GM12878 (cell line): ENCODE results near the gene MICALL1. TPM values are rescaled to one million over a fixed set of nuclear protein-coding genes. Genes with fewer than 3 reads are reported as not detected.

Experiments
- ATAC-seq: fragments of 200-7000 bp; cut with Tn5 transposase; 3 replicates; pipeline ENCODE4 v1.9.1; 2020; ENCODE audit warnings: mild to moderate bottlenecking, moderate library complexity
- BruUV-seq: library from RNA; stranded (reverse); fragments of 400-500 nt; replicated peaks from 2 replicates; lab custom pipeline; 2021; lab: Mats Ljungman, UMichigan
- CTCF ChIA-PET: fragments of 300-600 bp; sonication (Branson Sonifier 250); formaldehyde crosslinking; extraction: SDS; loops from one replicate; lab custom pipeline; 2021; ENCODE audit warnings: inconsistent platforms; lab: Yijun Ruan, JAX
- POLR2A ChIA-PET: fragments of 350-600 bp; formaldehyde crosslinking; extraction: SDS; loops from one replicate; lab custom pipeline; 2021; ENCODE audit warnings: inconsistent platforms; lab: Charles Lee
- RAD21 ChIA-PET: fragments of 300-600 bp; sonication (Branson Sonifier 250); formaldehyde crosslinking; loops from one replicate; lab custom pipeline; 2023; ENCODE audit warnings: antibody characterized with exemption; ENCODE audit not compliant: unreplicated experiment; lab: Charles Lee
- SMC1A ChIA-PET: fragments of 300-600 bp; sonication (Branson Sonifier 250); formaldehyde crosslinking; loops from one replicate; lab custom pipeline; 2023; ENCODE audit not compliant: unreplicated experiment, uncharacterized antibody; lab: Charles Lee
- DNase-seq: peaks from one replicate; pipeline ENCODE4 v3.0.0-alpha.2; 2011; ENCODE audit warnings: low read depth, low spot score
- FAIRE-seq: peaks from 3 replicates; lab custom pipeline; 2011; peaks lifted over from hg19 to GRCh38; lab: Jason Lieb, UNC
- H2AFZ ChIP-seq: 2 replicates; pipeline ENCODE4 v1.6.0; 2011; ENCODE audit warnings: low read depth, low read length, control low read depth; ENCODE audit not compliant: control insufficient read depth
- H3K27ac ChIP-seq: 2 replicates; pipeline ENCODE4 v1.5.1; 2011; ENCODE audit warnings: control low read depth; ENCODE audit not compliant: control insufficient read depth, insufficient read depth
- H3K27me3 ChIP-seq, 2 experiments: replicated peaks in 1 of 2; 2 replicates each; pipeline versions ENCODE4 v1.6.0 to v1.6.1; 2011; ENCODE audit warnings: low read length in 1 of 2; ENCODE audit not compliant: control insufficient read depth in 2 of 2, insufficient read depth in 2 of 2
- H3K36me3 ChIP-seq, 2 experiments: 2 replicates each; pipeline ENCODE4 v1.5.1; 2011; ENCODE audit warnings: low read length in 1 of 2; ENCODE audit not compliant: control insufficient read depth in 2 of 2, insufficient read depth in 2 of 2
- H3K4me1 ChIP-seq: 2 replicates; pipeline ENCODE4 v1.6.1; 2011; ENCODE audit warnings: mild to moderate bottlenecking, low read length, moderate library complexity, mixed read lengths; ENCODE audit not compliant: control insufficient read depth, insufficient read depth
- H3K4me2 ChIP-seq: 2 replicates; pipeline ENCODE4 v1.6.0; 2011; ENCODE audit warnings: control low read depth; ENCODE audit not compliant: control insufficient read depth, insufficient read depth
- H3K4me3 ChIP-seq: fragments of 200-600 bp; sonication (generic); 2 replicates; pipeline ENCODE4 v1.5.1; 2016
- H3K79me2 ChIP-seq: 2 replicates; pipeline ENCODE4 v1.6.0; 2011; ENCODE audit warnings: low read length; ENCODE audit not compliant: control insufficient read depth, insufficient read depth
- H3K9ac ChIP-seq: 2 replicates; pipeline ENCODE4 v1.8.0; 2011; ENCODE audit warnings: low read length, control low read depth, mixed read lengths; ENCODE audit not compliant: control insufficient read depth, insufficient read depth
- H3K9me3 ChIP-seq: replicated peaks from 3 replicates; pipeline ENCODE4 v1.5.1; 2011; ENCODE audit warnings: mild to moderate bottlenecking, low read length; ENCODE audit not compliant: control insufficient read depth, insufficient read depth
- H4K20me1 ChIP-seq: 2 replicates; pipeline ENCODE4 v1.6.0; 2011; ENCODE audit not compliant: control insufficient read depth, insufficient read depth
- ASH2L ChIP-seq: fragments of 300-600, 200-600 bp; sonication (generic); IDR thresholded peaks from 2 replicates; pipeline ENCODE4 v1.6.1; 2017; ENCODE audit warnings: low read depth, mild to moderate bottlenecking, borderline replicate concordance
- BRCA1 ChIP-seq: IDR thresholded peaks from 2 replicates; pipeline ENCODE4 v1.6.1; 2011; ENCODE audit warnings: low read depth, low read length, improper control_type of control experiment
- CBX3 ChIP-seq: fragments of 200-600 bp; sonication (generic); IDR thresholded peaks from 2 replicates; pipeline ENCODE4 v1.6.1; 2016; ENCODE audit warnings: low read depth, borderline replicate concordance
- E4F1 ChIP-seq: fragments of 450-650 bp; IDR thresholded peaks from 2 replicates; pipeline ENCODE4 v1.6.1; 2018; ENCODE audit warnings: borderline replicate concordance, mild to moderate bottlenecking; ENCODE audit not compliant: partially characterized antibody
- HCFC1 ChIP-seq: fragments of 150-350 bp; IDR thresholded peaks from 2 replicates; pipeline ENCODE4 v1.6.1; 2014; ENCODE audit warnings: low read length
- IKZF2 ChIP-seq, 2 experiments: fragments of 450-650 bp; IDR thresholded peaks; 2 replicates each; pipeline ENCODE4 v1.6.1; 2017; ENCODE audit warnings: mild to moderate bottlenecking in 2 of 2, moderate library complexity in 2 of 2
- MAX ChIP-seq: IDR thresholded peaks from 2 replicates; pipeline ENCODE4 v1.6.1; 2012; ENCODE audit warnings: low read depth, low read length, improper control_type of control experiment
- MTA2 ChIP-seq: fragments of 450-650 bp; IDR thresholded peaks from 2 replicates; pipeline ENCODE4 v1.6.1; 2016; ENCODE audit warnings: low read depth, mild to moderate bottlenecking, moderate library complexity
- PKNOX1 ChIP-seq: fragments of 450-650 bp; IDR thresholded peaks from 2 replicates; pipeline ENCODE4 v1.6.1; 2016; ENCODE audit warnings: mild to moderate bottlenecking
- RCOR1 ChIP-seq: conservative IDR thresholded peaks from 2 replicates; pipeline ENCODE4 v1.6.1; 2012; ENCODE audit warnings: low read depth, low read length, improper control_type of control experiment
- RELA ChIP-seq: fragments of 450-650 bp; IDR thresholded peaks from 2 replicates; pipeline ENCODE4 v1.8.0; 2014; ENCODE audit warnings: borderline replicate concordance; ENCODE audit not compliant: partially characterized antibody
- SKIL ChIP-seq: fragments of 450-650 bp; IDR thresholded peaks from 2 replicates; pipeline ENCODE4 v1.6.1; 2017; ENCODE audit warnings: mild to moderate bottlenecking, low read depth, inconsistent platforms; ENCODE audit not compliant: poor library complexity, severe bottlenecking
- SP1 ChIP-seq: IDR thresholded peaks from one replicate; pipeline ENCODE4 v1.6.1; 2011; ENCODE audit warnings: low read depth, low read length
- SPI1 ChIP-seq: IDR thresholded peaks from 2 replicates; pipeline ENCODE4 v1.6.1; 2011; ENCODE audit warnings: low read depth, mild to moderate bottlenecking, low read length, moderate library complexity, borderline replicate concordance; ENCODE audit not compliant: insufficient read depth
- STAT3 ChIP-seq: IDR thresholded peaks from 2 replicates; pipeline ENCODE4 v1.6.1; 2011; ENCODE audit warnings: low read depth, low read length, improper control_type of control experiment
- TCF12 ChIP-seq: IDR thresholded peaks from 2 replicates; pipeline ENCODE4 v1.6.1; 2011; ENCODE audit warnings: low read depth, mild to moderate bottlenecking, low read length
- USF1 ChIP-seq: IDR thresholded peaks from 2 replicates; pipeline ENCODE4 v1.6.1; 2011; ENCODE audit warnings: borderline replicate concordance, low read depth, mild to moderate bottlenecking, moderate library complexity, mixed read lengths, low read length; ENCODE audit not compliant: insufficient read depth; ENCODE audit errors: extremely low read length
- ZNF217 ChIP-seq: fragments of 450-650 bp; IDR thresholded peaks from 2 replicates; pipeline ENCODE4 v1.6.1; 2017; ENCODE audit warnings: antibody characterized with exemption, mild to moderate bottlenecking
- WGBS: methylation state at CpG from one replicate; pipeline ENCODE4 v1.1.6; 2016; ENCODE audit warnings: low lambda C conversion rate; ENCODE audit not compliant: insufficient replicate concordance, insufficient coverage; ENCODE audit errors: missing lambda C conversion rate; 5-methylcytosine and 5-hydroxymethylcytosine counted together
- in situ Hi-C: fragments of 300-500 bp; cut with MboI; formaldehyde crosslinking; loops from 9 replicates; pipeline ENCODE4 v1.14.3; 2018; ENCODE audit warnings: mixed read lengths
- intact Hi-C: fragments of 100-400 bp; cut with micrococcal nuclease; formaldehyde crosslinking; loops from one replicate; pipeline ENCODE4 v1.14.2; 2022; ENCODE audit not compliant: unreplicated experiment
- polyA plus RNA-seq, 11 experiments: library from polyadenylated mRNA; depleted of rRNA in 4 of 11; unstranded in 6 of 11; stranded (reverse) in 5 of 11; fragments of >200 nt; fragmentation: Nextera tagmentation in 4 of 11; fragmentation: Illumina TruSeq in 1 of 11; extraction: Ambion mirVana in 4 of 11; extraction: Trizol in 1 of 11; gene quantifications; 1 replicate in 1 of 11; 2 replicates in 10 of 11; pipeline versions ENCODE4 v1.2.1 to v1.2.3, GENCODE V29; 2011 to 2016; ENCODE audit warnings: inconsistent platforms in 2 of 11, missing spikeins in 2 of 11, low read depth in 1 of 11
- total RNA-seq, 4 experiments: library from RNA; depleted of rRNA in 3 of 4; stranded (reverse); fragments of >200 nt in 3 of 4; fragmentation: Illumina TruSeq in 1 of 4; extraction: Trizol in 1 of 4; gene quantifications; 2 replicates each; pipeline versions ENCODE4 v1.2.1 to v1.2.3, GENCODE V29; 2013 to 2021

MICALL1 gene
- total and polyA plus RNA-seq, 10 of the 15 experiments (the other 5 are each of a cell fraction or from before 2014, with no cell fraction given): 0.72 to 30.7 (median 7.8) TPM

GRCh38 chr22:37953062-37953436 lies 47.0 kb downstream of the MICALL1 start:
- no peaks in the 10 kb centered on the region for H4K20me1 ChIP-seq
- in situ Hi-C loops: no loop called here
- CTCF ChIA-PET: interaction anchor here (0.9 to 4.8 kb wide), 5 partner anchors 13 to 385 kb away, joined by 3 to 42 read pairs (median 6); no protein-coding TSS in a partner anchor
- peaks cover 1 to 10% of the 10 kb centered on the region in 2 experiments; a peak in 2 of 4 replicates for H3K36me3 ChIP-seq
- 1% methylated on average over 13 of the region's 13 CpGs for WGBS
- no peaks in the 10 kb centered on the region for H3K9me3 ChIP-seq
- peak overlapping the region; percentile 89 for H3K4me3 ChIP-seq
- no peak for FAIRE-seq
- ATAC-seq: peak; percentile 57
- POLR2A ChIA-PET: interaction anchor here (1.0 to 1.6 kb wide), 3 partner anchors 10 to 231 kb away, joined by 4 to 6 read pairs (median 6); partner anchors contain the start of gene GCAT
- RAD21 ChIA-PET: interaction anchor here (0.8 to 2.5 kb wide), 4 partner anchors 13 to 292 kb away, joined by 3 to 7 read pairs (median 3); partner anchors contain the start of gene ANKRD54
- no peak overlapping the region for H3K27ac ChIP-seq
- peak overlapping the region; percentile 100 for H3K4me2 ChIP-seq
- 0 out of 4 replicates have a peak, but pooled peaks cover 0 to 1% of the 10 kb centered on the region in 2 experiments for H3K27me3 ChIP-seq
- peaks cover 15% of the 10 kb centered on the region for H3K79me2 ChIP-seq
- SMC1A ChIA-PET: interaction anchor here (1.1 to 2.7 kb wide), 3 partner anchors 12 to 103 kb away, joined by 3 to 15 read pairs (median 4); no protein-coding TSS in a partner anchor
- BruUV-seq: no TSS peak
- no peak for DNase-seq
- H3K9ac ChIP-seq: peak overlapping the region; percentile 81; the same call in 1 of the 2 replicates
- peak overlapping the region; percentile 91 for H2AFZ ChIP-seq
- peaks cover 4% of the 10 kb centered on the region; the same call in 1 of the 2 replicates for H3K4me1 ChIP-seq
- intact Hi-C loops: no loop called here
- TF ChIP-seq RCOR1: no peak
- TF ChIP-seq SPI1: no peak
- no peak for TF ChIP-seq SP1
- TF ChIP-seq TCF12: no peak
- no peak for TF ChIP-seq ASH2L
- no peak for TF ChIP-seq USF1
- TF ChIP-seq PKNOX1: no peak
- TF ChIP-seq E4F1: no peak
- TF ChIP-seq MAX: no peak
- no peak for TF ChIP-seq SKIL
- no peak for TF ChIP-seq STAT3
- TF ChIP-seq BRCA1: no peak
- no peak for TF ChIP-seq CBX3
- TF ChIP-seq RELA: no peak
- TF ChIP-seq MTA2: no peak
- no peak for TF ChIP-seq ZNF217
- TF ChIP-seq HCFC1: no peak
- no peak for TF ChIP-seq IKZF2 (IDR thresholded peaks at IDR 0.05)
